H1 (cell line): Measurements from ENCODE around the gene TOP3B.

Source experiments
- BRCA1 ChIP-seq: IDR thresholded peaks from 2 replicates; pipeline ENCODE4 v1.6.1; 2012; ENCODE audit warnings: low read depth, low read length, improper control_type of control experiment
- HDAC2 ChIP-seq, 2 experiments: fragments of 300-600 bp in 1 of 2; sonication (generic) in 1 of 2; IDR thresholded peaks; 2 replicates each; pipeline ENCODE4 v1.6.1; 2011 to 2012; ENCODE audit warnings: low read depth in 2 of 2, low read length in 2 of 2, mild to moderate bottlenecking in 2 of 2, moderate library complexity in 2 of 2, borderline replicate concordance in 1 of 2, inconsistent platforms in 1 of 2
- POLR2A ChIP-seq, 2 experiments: IDR thresholded peaks; 1 replicate in 1 of 2; 2 replicates in 1 of 2; pipeline ENCODE4 v1.6.1; 2011; ENCODE audit warnings: low read depth in 2 of 2, low read length in 2 of 2, mild to moderate bottlenecking in 2 of 2; ENCODE audit errors: control extremely low read depth in 1 of 2
- TF ChIP-seq, protein P1 (sequence below), 3 experiments: IDR thresholded peaks; 1 replicate in 2 of 3; 2 replicates in 1 of 3; pipeline versions ENCODE4 v1.5.1 to v1.6.1; 2011; ENCODE audit warnings: low read length in 3 of 3, mild to moderate bottlenecking in 3 of 3, inconsistent platforms in 2 of 3, low read depth in 1 of 3, moderate library complexity in 1 of 3; ENCODE audit not compliant: insufficient read depth in 1 of 3; ENCODE audit errors: control extremely low read depth in 1 of 3

DNA sequence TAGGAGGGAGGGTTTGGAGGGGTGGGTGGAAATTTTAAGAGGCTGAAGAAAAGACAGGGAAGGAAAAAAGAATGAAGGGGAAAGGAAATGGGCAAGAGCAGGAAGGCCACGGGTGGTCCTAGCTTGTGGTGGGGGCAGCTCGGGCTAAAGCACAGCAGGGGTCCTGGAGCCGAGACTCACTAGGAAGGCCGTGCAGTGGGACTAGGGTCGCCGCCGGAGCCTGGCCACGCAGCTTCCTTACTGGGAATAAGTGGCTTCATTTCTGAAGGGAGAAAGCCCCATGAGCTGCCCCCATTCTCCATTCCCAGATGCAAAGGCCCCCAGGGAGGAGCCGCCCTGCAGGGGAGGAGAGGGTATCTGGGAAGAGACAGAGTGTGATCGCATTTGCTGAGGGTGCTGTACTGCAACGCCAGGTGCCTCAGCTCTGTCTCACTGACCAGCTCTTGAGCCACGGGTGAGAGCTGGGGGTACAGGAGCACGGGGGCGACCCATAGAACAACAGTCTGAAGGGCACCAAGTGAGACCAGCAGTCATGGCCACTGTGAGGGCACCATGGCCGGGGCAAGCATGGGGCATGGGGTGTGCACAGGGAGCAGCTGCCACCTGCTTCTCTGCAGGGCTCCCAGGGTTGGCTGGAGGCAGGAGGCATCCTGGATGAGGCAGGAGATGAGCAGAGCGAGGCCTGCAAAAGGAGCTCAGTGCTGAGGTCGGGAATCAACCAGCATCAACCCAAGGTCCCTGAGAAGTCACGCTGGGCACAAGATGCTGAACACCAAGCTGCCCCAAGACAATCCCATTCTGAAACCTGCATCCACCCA is 11.6 kb downstream of the TOP3B start:
- TF ChIP-seq, protein P1, sequence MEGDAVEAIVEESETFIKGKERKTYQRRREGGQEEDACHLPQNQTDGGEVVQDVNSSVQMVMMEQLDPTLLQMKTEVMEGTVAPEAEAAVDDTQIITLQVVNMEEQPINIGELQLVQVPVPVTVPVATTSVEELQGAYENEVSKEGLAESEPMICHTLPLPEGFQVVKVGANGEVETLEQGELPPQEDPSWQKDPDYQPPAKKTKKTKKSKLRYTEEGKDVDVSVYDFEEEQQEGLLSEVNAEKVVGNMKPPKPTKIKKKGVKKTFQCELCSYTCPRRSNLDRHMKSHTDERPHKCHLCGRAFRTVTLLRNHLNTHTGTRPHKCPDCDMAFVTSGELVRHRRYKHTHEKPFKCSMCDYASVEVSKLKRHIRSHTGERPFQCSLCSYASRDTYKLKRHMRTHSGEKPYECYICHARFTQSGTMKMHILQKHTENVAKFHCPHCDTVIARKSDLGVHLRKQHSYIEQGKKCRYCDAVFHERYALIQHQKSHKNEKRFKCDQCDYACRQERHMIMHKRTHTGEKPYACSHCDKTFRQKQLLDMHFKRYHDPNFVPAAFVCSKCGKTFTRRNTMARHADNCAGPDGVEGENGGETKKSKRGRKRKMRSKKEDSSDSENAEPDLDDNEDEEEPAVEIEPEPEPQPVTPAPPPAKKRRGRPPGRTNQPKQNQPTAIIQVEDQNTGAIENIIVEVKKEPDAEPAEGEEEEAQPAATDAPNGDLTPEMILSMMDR (IDR thresholded peaks at IDR 0.05; ENCODE audit: control extremely low read depth in 1 of 3, insufficient read depth in 1 of 3, low read depth in 1 of 3, low read length in 3 of 3) = no peak
- TF ChIP-seq BRCA1 (no peak), HDAC2 (IDR thresholded peaks at IDR 0.05; ENCODE audit: borderline replicate concordance in 1 of 2, low read depth in 2 of 2, low read length in 2 of 2) (no peak), POLR2A (IDR thresholded peaks at IDR 0.05; ENCODE audit: control extremely low read depth in 1 of 2, low read depth in 2 of 2, low read length in 2 of 2) (no peak)
